Endothelial cell of umbilical vein (primary cell): ENCODE results near the gene IL4R. TPM values are rescaled to one million over a fixed set of nuclear protein-coding genes. Genes with fewer than 3 reads are reported as not detected.

Experiments used
- BruUV-seq: library from RNA; stranded (reverse); fragments of 400-500 nt; replicated peaks from 2 replicates; lab custom pipeline; 2021; lab: Mats Ljungman, UMichigan
- CTCF ChIA-PET: fragments of 300-600, 350-600 bp; sonication (Branson Sonifier 250); formaldehyde crosslinking; loops from one replicate; lab custom pipeline; 2021; ENCODE audit warnings: antibody characterized with exemption, inconsistent platforms; lab: Charles Lee
- POLR2A ChIA-PET: fragments of 300-600, 350-600 bp; sonication (Branson Sonifier 250); formaldehyde crosslinking; loops from one replicate; lab custom pipeline; 2021; ENCODE audit warnings: antibody characterized with exemption, inconsistent platforms; lab: Charles Lee
- DNase-seq: peaks from one replicate; pipeline ENCODE4 v3.0.0-alpha.2; 2011; ENCODE audit warnings: low read depth, low spot score
- FAIRE-seq: peaks from 2 replicates; lab custom pipeline; 2011; peaks lifted over from hg19 to GRCh38; lab: Jason Lieb, UNC
- H2AFZ ChIP-seq: 2 replicates; pipeline ENCODE4 v1.6.0; 2012; ENCODE audit warnings: low read depth, low read length, control low read depth, inconsistent platforms
- H3K27ac ChIP-seq: 2 replicates; pipeline ENCODE4 v1.5.1; 2011; ENCODE audit warnings: low read depth, mild to moderate bottlenecking, control low read depth, low read length, moderate library complexity; ENCODE audit not compliant: insufficient read depth
- H3K27me3 ChIP-seq, 2 experiments: 2 replicates each; pipeline versions ENCODE4 v1.6.0 to v1.6.1; 2011; ENCODE audit warnings: low read length in 2 of 2, mixed read lengths in 1 of 2; ENCODE audit not compliant: control insufficient read depth in 2 of 2, insufficient read depth in 2 of 2
- H3K36me3 ChIP-seq, 2 experiments: 2 replicates in 1 of 2; 3 replicates in 1 of 2; pipeline ENCODE4 v1.5.1; 2011; ENCODE audit warnings: low read length in 2 of 2, mild to moderate bottlenecking in 1 of 2, moderate library complexity in 1 of 2; ENCODE audit not compliant: control insufficient read depth in 2 of 2, insufficient read depth in 2 of 2; ENCODE audit errors: extremely low read depth in 1 of 2
- H3K4me1 ChIP-seq: 3 replicates; pipeline ENCODE4 v1.5.1; 2011; ENCODE audit warnings: mild to moderate bottlenecking, low read length; ENCODE audit not compliant: control insufficient read depth, insufficient read depth; ENCODE audit errors: extremely low read depth
- H3K4me2 ChIP-seq: 2 replicates; pipeline ENCODE4 v1.6.1; 2011; ENCODE audit warnings: low read length, control low read depth, mixed read lengths; ENCODE audit not compliant: insufficient read depth
- H3K4me3 ChIP-seq, 3 experiments: fragments of 200-600 bp in 1 of 3; sonication (generic), shearing (Covaris generic) in 1 of 3; replicated peaks in 1 of 3; 2 replicates each; pipeline ENCODE4 v1.5.1; 2011 to 2016; ENCODE audit warnings: control low read depth in 3 of 3, low read length in 3 of 3, mild to moderate bottlenecking in 2 of 3, inconsistent platforms in 1 of 3, low read depth in 1 of 3, moderate library complexity in 1 of 3; ENCODE audit not compliant: insufficient read depth in 1 of 3
- H3K79me2 ChIP-seq: 2 replicates; pipeline ENCODE4 v1.6.0; 2012; ENCODE audit warnings: low read length, inconsistent platforms; ENCODE audit not compliant: control insufficient read depth, insufficient read depth
- H3K9ac ChIP-seq: replicated peaks from 2 replicates; pipeline ENCODE3; 2011; ENCODE audit warnings: low read length, control low read depth; ENCODE audit not compliant: insufficient read depth; ENCODE audit errors: extremely low read depth
- H3K9me1 ChIP-seq: replicated peaks from 3 replicates; pipeline ENCODE4 v1.6.0; 2011; ENCODE audit warnings: mild to moderate bottlenecking, low read length; ENCODE audit not compliant: control insufficient read depth, insufficient read depth; ENCODE audit errors: extremely low read depth
- H3K9me3 ChIP-seq: replicated peaks from 2 replicates; pipeline ENCODE4 v1.5.1; 2012; ENCODE audit warnings: low read length, inconsistent platforms; ENCODE audit not compliant: control insufficient read depth, insufficient read depth
- H4K20me1 ChIP-seq: replicated peaks from 2 replicates; pipeline ENCODE3; 2011; ENCODE audit warnings: mild to moderate bottlenecking, low read length; ENCODE audit not compliant: control insufficient read depth, insufficient read depth; ENCODE audit errors: extremely low read depth
- EZH2 ChIP-seq: IDR thresholded peaks from 2 replicates; pipeline ENCODE4 v1.6.1; 2012; ENCODE audit warnings: borderline replicate concordance, low read depth, mild to moderate bottlenecking, moderate library complexity, low read length, inconsistent platforms; ENCODE audit not compliant: severe bottlenecking
- FOS ChIP-seq: IDR thresholded peaks from 2 replicates; pipeline ENCODE4 v1.6.1; 2011; ENCODE audit warnings: mild to moderate bottlenecking, low read length, moderate library complexity, borderline replicate concordance; ENCODE audit not compliant: insufficient read depth
- JUN ChIP-seq: IDR thresholded peaks from 2 replicates; pipeline ENCODE4 v1.6.1; 2011; ENCODE audit warnings: borderline replicate concordance, low read depth; ENCODE audit not compliant: insufficient read length, insufficient read depth
- MAX ChIP-seq: IDR thresholded peaks from 2 replicates; pipeline ENCODE4 v1.6.1; 2011; ENCODE audit not compliant: insufficient read depth, insufficient read length
- POLR2A ChIP-seq: IDR thresholded peaks from 2 replicates; pipeline ENCODE4 v1.6.1; 2012; ENCODE audit warnings: low read depth, mild to moderate bottlenecking, control low read depth, low read length
- POLR2AphosphoS5 ChIP-seq: IDR thresholded peaks from 2 replicates; pipeline ENCODE4 v1.6.1; 2012; ENCODE audit warnings: low read depth, mild to moderate bottlenecking, control low read depth, low read length, moderate library complexity; ENCODE audit not compliant: insufficient read depth
- dilution Hi-C: fragments of 300-500 bp; cut with MboI; formaldehyde crosslinking; loops from one replicate; pipeline ENCODE4 v1.15.0; 2019; ENCODE audit warnings: low sequenced_read_pairs; ENCODE audit not compliant: extremely low pct_ligation_motif_present
- intact Hi-C: fragments of 100-400 bp; cut with micrococcal nuclease; formaldehyde crosslinking; loops from one replicate; pipeline ENCODE4 v1.10.0; 2022
- polyA plus RNA-seq, 4 experiments: library from polyadenylated mRNA; depleted of rRNA in 3 of 4; stranded (reverse) in 3 of 4; unstranded in 1 of 4; fragments of >200 nt; gene quantifications; 2 replicates each; pipeline versions ENCODE4 v1.2.1 to v1.2.3, GENCODE V29; 2011 to 2012; ENCODE audit warnings: missing spikeins in 1 of 4
- total RNA-seq: library from RNA; stranded (reverse); gene quantifications from 2 replicates; pipeline ENCODE4 v1.2.3, GENCODE V29; 2021
- TF ChIP-seq, protein P1 (sequence below), 2 donors: IDR thresholded peaks; 1 replicate in 1 of 2; 2 replicates in 1 of 2; pipeline ENCODE4 v1.5.1; 2011; ENCODE audit warnings: low read length in 2 of 2, mild to moderate bottlenecking in 2 of 2, moderate library complexity in 2 of 2, control low read depth in 1 of 2, inconsistent platforms in 1 of 2, low read depth in 1 of 2; ENCODE audit not compliant: insufficient read depth in 1 of 2; ENCODE audit errors: extremely low read depth in 1 of 2

Gene IL4R
- total and polyA plus RNA-seq, 2 donors (not counting 3 experiments of a cell fraction or from before 2014, with no cell fraction given): 138 to 139 TPM

GRCh38 chr16:27392671-27393070 lies 78.9 kb downstream of the IL4R start:
- POLR2A ChIA-PET: no interaction called here
- H3K9me1 ChIP-seq: no peaks in the 10 kb centered on the region
- no peak overlapping the region for H3K27ac ChIP-seq
- no peaks in the 10 kb centered on the region for H3K36me3 ChIP-seq
- no peak for DNase-seq
- H3K4me2 ChIP-seq: no peak overlapping the region
- H3K9ac ChIP-seq: no peak overlapping the region
- TF ChIP-seq FOS (no peak), MAX (no peak), EZH2 (no peak), POLR2AphosphoS5 (no peak), JUN (no peak), POLR2A (no peak)
- TF ChIP-seq, protein P1, sequence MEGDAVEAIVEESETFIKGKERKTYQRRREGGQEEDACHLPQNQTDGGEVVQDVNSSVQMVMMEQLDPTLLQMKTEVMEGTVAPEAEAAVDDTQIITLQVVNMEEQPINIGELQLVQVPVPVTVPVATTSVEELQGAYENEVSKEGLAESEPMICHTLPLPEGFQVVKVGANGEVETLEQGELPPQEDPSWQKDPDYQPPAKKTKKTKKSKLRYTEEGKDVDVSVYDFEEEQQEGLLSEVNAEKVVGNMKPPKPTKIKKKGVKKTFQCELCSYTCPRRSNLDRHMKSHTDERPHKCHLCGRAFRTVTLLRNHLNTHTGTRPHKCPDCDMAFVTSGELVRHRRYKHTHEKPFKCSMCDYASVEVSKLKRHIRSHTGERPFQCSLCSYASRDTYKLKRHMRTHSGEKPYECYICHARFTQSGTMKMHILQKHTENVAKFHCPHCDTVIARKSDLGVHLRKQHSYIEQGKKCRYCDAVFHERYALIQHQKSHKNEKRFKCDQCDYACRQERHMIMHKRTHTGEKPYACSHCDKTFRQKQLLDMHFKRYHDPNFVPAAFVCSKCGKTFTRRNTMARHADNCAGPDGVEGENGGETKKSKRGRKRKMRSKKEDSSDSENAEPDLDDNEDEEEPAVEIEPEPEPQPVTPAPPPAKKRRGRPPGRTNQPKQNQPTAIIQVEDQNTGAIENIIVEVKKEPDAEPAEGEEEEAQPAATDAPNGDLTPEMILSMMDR (IDR thresholded peaks at IDR 0.05; ENCODE audit: extremely low read depth in 1 of 2, insufficient read depth in 1 of 2, low read depth in 1 of 2, low read length in 2 of 2): no peak
- FAIRE-seq: no peak
- CTCF ChIA-PET: interaction anchor here (0.7 to 1.0 kb wide), 3 partner anchors 14 to 283 kb away, joined by 3 to 4 read pairs (median 4); no protein-coding TSS in a partner anchor
- H3K4me1 ChIP-seq: no peaks in the 10 kb centered on the region
- H2AFZ ChIP-seq: no peak overlapping the region
- H3K79me2 ChIP-seq: no peaks in the 10 kb centered on the region
- dilution Hi-C loops (no loop called here), intact Hi-C loops (no loop called here)
- no peak overlapping the region for H3K4me3 ChIP-seq
- no TSS peak for BruUV-seq
- H3K27me3 ChIP-seq: peaks cover 9 to 19% of the 10 kb centered on the region in 2 experiments
- H4K20me1 ChIP-seq: no peaks in the 10 kb centered on the region
- no peaks in the 10 kb centered on the region for H3K9me3 ChIP-seq
